K562 (cell line): ENCODE measurements around the gene KRTAP9-3. TPM values are rescaled to one million over a fixed set of nuclear protein-coding genes. Genes with fewer than 3 reads are reported as not detected.

Source experiments
- ATAC-seq: fragments of 200-7000 bp; cut with Tn5 transposase; 3 replicates; pipeline ENCODE4 v1.9.1; 2020; ENCODE audit warnings: moderate library complexity
- BruUV-seq: library from RNA; stranded (reverse); fragments of 400-500 nt; replicated peaks from 2 replicates; lab custom pipeline; 2021; lab: Mats Ljungman, UMichigan
- CTCF ChIA-PET: fragments of 300-600 bp; formaldehyde crosslinking; extraction: SDS; loops from one replicate; lab custom pipeline; 2021; ENCODE audit warnings: low intra/inter-chr PET ratio; lab: Yijun Ruan, JAX
- POLR2A ChIA-PET: fragments of 300-600, 350-650 bp; sonication (Branson Sonifier 250); formaldehyde crosslinking; extraction: SDS; loops from one replicate; lab custom pipeline; 2021; ENCODE audit warnings: antibody characterized with exemption, inconsistent platforms; lab: Yijun Ruan, JAX
- DNase-seq, 4 experiments: peaks; one replicate each; pipeline versions ENCODE4 v3.0.0 to v3.0.0-alpha.2; 2011 to 2018; ENCODE audit warnings: low spot score in 3 of 4, mixed read lengths in 3 of 4; ENCODE audit errors: extremely low read depth in 1 of 4
- FAIRE-seq: peaks from 2 replicates; lab custom pipeline; 2011; peaks lifted over from hg19 to GRCh38; lab: Jason Lieb, UNC
- H2AFZ ChIP-seq: 2 replicates; pipeline ENCODE4 v1.6.0; 2011; ENCODE audit warnings: low read depth, low read length, control low read depth, inconsistent platforms
- H3K27ac ChIP-seq: fragments of 200-600 bp; 3 replicates; pipeline ENCODE4 v1.8.0; 2011; ENCODE audit warnings: low read depth, mild to moderate bottlenecking, control low read depth, inconsistent platforms, low read length, moderate library complexity, mixed read lengths; ENCODE audit errors: extremely low read depth
- H3K27me3 ChIP-seq, 2 experiments: fragments of 300-600 bp in 1 of 2; 2 replicates in 1 of 2; 3 replicates in 1 of 2; pipeline versions ENCODE4 v1.6.0 to v1.8.0; 2011; ENCODE audit warnings: inconsistent platforms in 2 of 2, low read length in 2 of 2, mild to moderate bottlenecking in 1 of 2, mixed read lengths in 1 of 2, moderate library complexity in 1 of 2; ENCODE audit not compliant: control insufficient read depth in 2 of 2, insufficient read depth in 2 of 2
- H3K36me3 ChIP-seq: fragments of 300-600 bp; 3 replicates; pipeline ENCODE4 v1.8.0; 2011; ENCODE audit warnings: mild to moderate bottlenecking, low read length, inconsistent platforms; ENCODE audit not compliant: control insufficient read depth, insufficient read depth
- H3K4me1 ChIP-seq, 2 experiments: fragments of 200-600 bp in 1 of 2; replicated peaks in 1 of 2; 2 replicates in 1 of 2; 3 replicates in 1 of 2; pipeline versions ENCODE4 v1.5.1 to v1.8.0; 2011; ENCODE audit warnings: inconsistent platforms in 2 of 2, low read length in 2 of 2, mild to moderate bottlenecking in 1 of 2, mixed read lengths in 1 of 2, moderate library complexity in 1 of 2; ENCODE audit not compliant: control insufficient read depth in 2 of 2, insufficient read depth in 2 of 2
- H3K4me2 ChIP-seq: 2 replicates; pipeline ENCODE4 v1.6.1; 2011; ENCODE audit warnings: low read length, control low read depth, inconsistent platforms, mixed read lengths; ENCODE audit not compliant: insufficient read depth
- H3K4me3 ChIP-seq: fragments of 200-600 bp; sonication (generic), shearing (Covaris generic); 2 replicates; pipeline ENCODE4 v1.5.1; 2016; ENCODE audit warnings: control low read depth, inconsistent platforms
- H3K79me2 ChIP-seq: fragments of 200-600 bp; 3 replicates; pipeline ENCODE4 v1.8.0; 2011; ENCODE audit warnings: low read length, inconsistent platforms; ENCODE audit not compliant: control insufficient read depth, insufficient read depth
- H3K9ac ChIP-seq, 2 experiments: 2 replicates each; pipeline versions ENCODE4 v1.6.0 to v1.6.1; 2011; ENCODE audit warnings: low read depth in 2 of 2, low read length in 2 of 2, control low read depth in 1 of 2, inconsistent platforms in 1 of 2, mild to moderate bottlenecking in 1 of 2, mixed read lengths in 1 of 2; ENCODE audit not compliant: insufficient read depth in 1 of 2
- H3K9me1 ChIP-seq: one replicate; pipeline ENCODE4 v1.6.0; 2011; ENCODE audit warnings: inconsistent platforms, mild to moderate bottlenecking, low read length, moderate library complexity; ENCODE audit not compliant: control insufficient read depth, insufficient read depth
- H3K9me3 ChIP-seq: replicated peaks from 2 replicates; pipeline ENCODE4 v1.5.1; 2011; ENCODE audit warnings: low read depth, low read length, inconsistent platforms; ENCODE audit not compliant: control insufficient read depth, insufficient read depth
- H4K20me1 ChIP-seq: replicated peaks from 2 replicates; pipeline ENCODE4 v1.6.1; 2011; ENCODE audit warnings: low read length, inconsistent platforms, mixed read lengths; ENCODE audit not compliant: control insufficient read depth, insufficient read depth
- ATF2 ChIP-seq: sonication (generic); formaldehyde crosslinking; IDR thresholded peaks from 2 replicates; pipeline ENCODE4 v1.8.1; 2022; ENCODE audit warnings: missing genetic modification reagents
- DIDO1 ChIP-seq: fragments of 450-650 bp; IDR thresholded peaks from 2 replicates; pipeline ENCODE4 v1.6.1; 2016; ENCODE audit warnings: low read depth, missing biosample characterization, missing genetic modification characterization
- HEY1 ChIP-seq: fragments of 250-450 bp; sonication (Bioruptor Pico); IDR thresholded peaks from 2 replicates; pipeline ENCODE4 v1.5.0; 2020; ENCODE audit warnings: mild to moderate bottlenecking, moderate library complexity, borderline replicate concordance
- KLF13 ChIP-seq: fragments of 450-650 bp; IDR thresholded peaks from 2 replicates; pipeline ENCODE4 v1.6.1; 2016; ENCODE audit warnings: missing genetic modification characterization, low read depth, mild to moderate bottlenecking, missing compliant biosample characterization, moderate library complexity, borderline replicate concordance
- MXD1 ChIP-seq: fragments of 250-450 bp; sonication (Bioruptor Pico); IDR thresholded peaks from 2 replicates; pipeline ENCODE4 v1.8.0; 2021; ENCODE audit warnings: borderline replicate concordance, mild to moderate bottlenecking, moderate library complexity; ENCODE audit not compliant: poor library complexity, severe bottlenecking
- NR2C2 ChIP-seq, 2 experiments: fragments of 200-800 bp in 1 of 2; sonication (Bioruptor generic) in 1 of 2; sonication (generic) in 1 of 2; formaldehyde crosslinking in 1 of 2; IDR thresholded peaks; 2 replicates each; pipeline versions ENCODE4 v1.6.1 to v1.8.0; 2016 to 2022; ENCODE audit warnings: mild to moderate bottlenecking in 1 of 2, missing compliant biosample characterization in 1 of 2, missing genetic modification characterization in 1 of 2, missing genetic modification reagents in 1 of 2
- POU5F1 ChIP-seq: fragments of 150-350 bp; IDR thresholded peaks from 2 replicates; pipeline ENCODE4 v1.6.1; 2014; ENCODE audit warnings: borderline replicate concordance, low read length, low read depth, mild to moderate bottlenecking; ENCODE audit not compliant: partially characterized antibody
- U2AF2 ChIP-seq: fragments of 200-400 bp; formaldehyde crosslinking; optimal IDR thresholded peaks from 2 replicates; pipeline ENCODE3; 2017; ENCODE audit warnings: low read depth, mild to moderate bottlenecking, low read length
- XRCC5 ChIP-seq: fragments of 200-400 bp; formaldehyde crosslinking; IDR thresholded peaks from 2 replicates; pipeline ENCODE4 v1.6.1; 2017; ENCODE audit warnings: low read depth, mild to moderate bottlenecking, low read length
- ZNF23 ChIP-seq: fragments of 250-450 bp; sonication (Bioruptor Pico); IDR thresholded peaks from 2 replicates; pipeline ENCODE4 v1.4.0; 2020; ENCODE audit warnings: mild to moderate bottlenecking
- ZNF316 ChIP-seq: fragments of 450-650 bp; IDR thresholded peaks from 2 replicates; pipeline ENCODE4 v1.6.1; 2016
- ZNF561 ChIP-seq: fragments of 450-650 bp; formaldehyde crosslinking; conservative IDR thresholded peaks from 2 replicates; pipeline ENCODE4 v1.4.0; 2020; ENCODE audit warnings: mild to moderate bottlenecking, moderate library complexity
- WGBS: fragments of 100-300 bp; shearing (Covaris generic); methylation state at CpG from one replicate; pipeline ENCODE4 v1.1.6; 2016; ENCODE audit warnings: low coverage, mixed read lengths; ENCODE audit not compliant: insufficient coverage; ENCODE audit errors: missing lambda C conversion rate; 5-methylcytosine and 5-hydroxymethylcytosine counted together
- in situ Hi-C: fragments of 300-500 bp; cut with MboI; formaldehyde crosslinking; loops from 4 replicates; pipeline ENCODE4 v1.15.0; 2018; ENCODE audit warnings: inconsistent platforms, mixed read lengths
- intact Hi-C: fragments of 100-400 bp; cut with micrococcal nuclease; formaldehyde crosslinking; loops from 2 replicates; pipeline ENCODE4 v1.14.2; 2022
- polyA plus RNA-seq, 8 experiments: library from polyadenylated mRNA; depleted of rRNA in 4 of 8; stranded (reverse) in 5 of 8; unstranded in 3 of 8; fragments of >200 nt; fragmentation: Nextera tagmentation in 2 of 8; fragmentation: Illumina TruSeq in 1 of 8; extraction: Ambion mirVana in 2 of 8; extraction: Trizol in 1 of 8; gene quantifications; 2 replicates each; pipeline versions ENCODE4 v1.2.1 to v1.2.3, GENCODE V29; 2011 to 2014; ENCODE audit warnings: inconsistent platforms in 1 of 8, missing spikeins in 1 of 8
- total RNA-seq, 7 experiments: library from RNA; depleted of rRNA in 6 of 7; stranded (reverse); fragments of >200 nt in 6 of 7; fragmentation: Illumina TruSeq in 2 of 7; extraction: Trizol in 2 of 7; gene quantifications; 2 replicates each; pipeline versions ENCODE4 v1.2.1 to v1.2.3, GENCODE V29; 2011 to 2021; ENCODE audit warnings: low replicate concordance in 1 of 7

The KRTAP9-3 gene
- total and polyA plus RNA-seq, 9 of the 15 experiments (the other 6 are each of a cell fraction or from before 2014, with no cell fraction given), result not detected

GRCh38 chr17:41223821-41224220 is 8.4 kb upstream of the KRTAP9-3 start:
- Histone ChIP-seq H3K9me3 (no peaks in the 10 kb centered on the region), H3K4me3 (no peak overlapping the region), H3K9ac (no peak overlapping the region), H2AFZ (no peak overlapping the region), H3K79me2 (no peaks in the 10 kb centered on the region), H3K4me1 (no peaks in the 10 kb centered on the region), H3K4me2 (no peak overlapping the region), H3K36me3 (no peaks in the 10 kb centered on the region), H4K20me1 (no peaks in the 10 kb centered on the region), H3K9me1 (no peaks in the 10 kb centered on the region), H3K27me3 (no peaks in the 10 kb centered on the region; a peak in 1 of 5 replicates), H3K27ac (no peak overlapping the region)
- ChIA-PET POLR2A (no interaction called here), CTCF (no interaction called here)
- 0% methylated on average over 2 of the region's 2 CpGs for WGBS
- intact Hi-C loops (no loop called here), in situ Hi-C loops (no loop called here)
- no peak for FAIRE-seq
- TF ChIP-seq XRCC5, result no peak
- no peak for TF ChIP-seq ZNF23 (CRISPR knock-in tag)
- TF ChIP-seq ZNF316, result peak; percentile 14; the same call in 1 of the 2 replicates
- no TSS peak for BruUV-seq
- ATAC-seq, result no peak
- no peak for DNase-seq

GRCh38 chr17:41226051-41226450 is 6.2 kb upstream of the KRTAP9-3 start:
- H3K27ac ChIP-seq, result no peak overlapping the region
- no peaks in the 10 kb centered on the region for H4K20me1 ChIP-seq
- intact Hi-C loops, result no loop called here
- no peak overlapping the region for H3K9ac ChIP-seq
- CTCF ChIA-PET, result no interaction called here
- no peaks in the 10 kb centered on the region for H3K9me3 ChIP-seq
- H3K4me2 ChIP-seq, result no peak overlapping the region
- no peaks in the 10 kb centered on the region for H3K4me1 ChIP-seq
- POLR2A ChIA-PET, result interaction anchor here (0.7 kb wide), 1 partner anchor 225 kb away, joined by 3 read pairs; no protein-coding TSS in a partner anchor
- no peaks in the 10 kb centered on the region for H3K79me2 ChIP-seq
- no TSS peak for BruUV-seq
- no peaks in the 10 kb centered on the region for H3K36me3 ChIP-seq
- WGBS, result 1% methylated on average over 6 of the region's 6 CpGs
- in situ Hi-C loops, result no loop called here
- no peak overlapping the region for H2AFZ ChIP-seq
- DNase-seq (no peak), FAIRE-seq (no peak), ATAC-seq (no peak)
- no peaks in the 10 kb centered on the region for H3K9me1 ChIP-seq
- no peak overlapping the region for H3K4me3 ChIP-seq
- no peaks in the 10 kb centered on the region; a peak in 1 of 5 replicates for H3K27me3 ChIP-seq
- TF ChIP-seq U2AF2 (no peak), ZNF561 (CRISPR knock-in tag) (no peak), NR2C2 (CRISPR knock-in tag; IDR thresholded peaks at IDR 0.05) (no peak), NR2C2 (tag; IDR thresholded peaks at IDR 0.05) (no peak), POU5F1 (no peak), KLF13 (tag) (no peak), HEY1 (no peak), DIDO1 (tag) (no peak), ATF2 (CRISPR knock-in tag) (no peak), MXD1 (CRISPR knock-in tag) (no peak)
